HepG2 (cell line): Measurements from ENCODE around the gene GSPT1. TPM values are rescaled to one million over a fixed set of nuclear protein-coding genes. Genes with fewer than 3 reads are reported as not detected.

ENCODE experiments used
- EHMT2 ChIP-seq: fragments of 200-600 bp; sonication (generic); IDR thresholded peaks from 2 replicates; pipeline ENCODE4 v1.7.0; 2017; ENCODE audit warnings: antibody characterized with exemption, low read depth, low read length, borderline replicate concordance
- HBP1 ChIP-seq: IDR thresholded peaks from 2 replicates; pipeline ENCODE4 v1.6.1; 2016; ENCODE audit warnings: low read depth, control low read depth
- JUN ChIP-seq: sonication (generic); formaldehyde crosslinking; IDR thresholded peaks from 2 replicates; pipeline ENCODE4 v1.4.0; 2020; ENCODE audit warnings: mild to moderate bottlenecking, missing genetic modification reagents
- KDM1A ChIP-seq: IDR thresholded peaks from 2 replicates; pipeline ENCODE4 v1.6.1; 2016; ENCODE audit warnings: missing compliant biosample characterization
- KDM5A ChIP-seq: fragments of 200-600 bp; sonication (generic); IDR thresholded peaks from 2 replicates; pipeline ENCODE4 v1.7.0; 2018; ENCODE audit warnings: antibody characterized with exemption, mild to moderate bottlenecking, low read length, borderline replicate concordance
- MEF2D ChIP-seq: sonication (generic); formaldehyde crosslinking; IDR thresholded peaks from 2 replicates; pipeline ENCODE4 v1.5.1; 2020; ENCODE audit warnings: mild to moderate bottlenecking, missing genetic modification reagents
- RCOR2 ChIP-seq: IDR thresholded peaks from 2 replicates; pipeline ENCODE4 v1.6.1; 2016; ENCODE audit warnings: missing biosample characterization, missing genetic modification reagents
- ZNF12 ChIP-seq: sonication (generic); formaldehyde crosslinking; IDR thresholded peaks from 2 replicates; pipeline ENCODE4 v1.5.0; 2020; ENCODE audit warnings: missing genetic modification reagents
- ZNF235 ChIP-seq: sonication (generic); formaldehyde crosslinking; IDR thresholded peaks from 2 replicates; pipeline ENCODE4 v1.8.1; 2023; ENCODE audit warnings: mild to moderate bottlenecking, missing genetic modification reagents, borderline replicate concordance
- ZNF574 ChIP-seq: sonication (generic); formaldehyde crosslinking; IDR thresholded peaks from 2 replicates; pipeline ENCODE4 v1.4.0; 2020; ENCODE audit warnings: missing genetic modification reagents
- polyA plus RNA-seq, 8 experiments: library from polyadenylated mRNA; depleted of rRNA in 3 of 8; stranded (reverse) in 7 of 8; unstranded in 1 of 8; fragments of >200 nt; fragmentation: Illumina TruSeq in 4 of 8; extraction: Trizol in 4 of 8; gene quantifications; 2 replicates each; pipeline versions ENCODE4 v1.2.1 to v1.2.3, GENCODE V29; 2011 to 2016; ENCODE audit warnings: low read depth in 4 of 8, missing spikeins in 1 of 8, mixed read lengths in 1 of 8; ENCODE audit not compliant: insufficient read depth in 1 of 8
- total RNA-seq, 5 experiments: library from RNA; depleted of rRNA; stranded (reverse); fragments of >200 nt; fragmentation: Illumina TruSeq; extraction: Trizol; gene quantifications; 2 replicates each; pipeline ENCODE4 v1.2.3, GENCODE V29; 2016; ENCODE audit warnings: low read depth in 1 of 5

GSPT1 gene
- total and polyA plus RNA-seq, 2 of the 13 experiments (the other 11 are each of a cell fraction or from before 2014, with no cell fraction given): 120 to 316 TPM

- TF ChIP-seq ZNF574 (CRISPR knock-in tag) (no peak), EHMT2 (no peak), ZNF235 (CRISPR knock-in tag) (no peak), KDM1A (CRISPR knock-in tag) (peak; percentile 83; the same call in 1 of the 2 replicates), ZNF12 (CRISPR knock-in tag) (no peak), HBP1 (no peak), JUN (no peak), RCOR2 (CRISPR knock-in tag) (0 out of 2 replicates have a peak, but pooled peaks have one; percentile 39), MEF2D (CRISPR knock-in tag) (0 out of 2 replicates have a peak, but pooled peaks have one; percentile 28), KDM5A (0 out of 2 replicates have a peak, but pooled peaks have one; percentile 12)
- TF ChIP-seq, all 625 proteins: peak for 10
Measured at GRCh38 chr16:11907160-11907970, 8.4 kb downstream of the GSPT1 start (continued).
